NCI-H128 (cell line): ENCODE measurements around the gene HOPX.
"Not testable (repeated sequence)": the region's sequence is repeated elsewhere in the genome, so short reads cannot be mapped to it uniquely, and the experiment has no call there.

Source experiments
- DNase-seq: peaks from one replicate; lab custom pipeline; 2025; ENCODE audit not compliant: unreplicated experiment; lab: John Stamatoyannopoulos, UW

Gene HOPX

GRCh38 chr4:56689201-56689969 is 8.3 kb upstream of the HOPX start:
- no peak for DNase-seq

GRCh38 chr4:56688094-56688647 is 7.1 kb upstream of the HOPX start:
- DNase-seq, result no peak

- no peak for DNase-seq
These were observed 5.6 kb upstream of the HOPX start for GRCh38 chr4:56686537-56687231.

- no peak for DNase-seq
These were observed 3.4 kb upstream of the HOPX start for GRCh38 chr4:56684320-56685050.

GRCh38 chr4:56683455-56683854 is 2.4 kb upstream of the HOPX start:
- no peak for DNase-seq

- DNase-seq, result no peak
These were observed 893 bp upstream of the HOPX start for GRCh38 chr4:56681853-56682525.

- DNase-seq, result no peak
These were observed 830 bp downstream of the HOPX start for GRCh38 chr4:56680266-56680665.

- DNase-seq, result no peak
These were observed 3.4 kb downstream of the HOPX start for GRCh38 chr4:56677711-56678110.

- no peak for DNase-seq
These were observed 6.1 kb downstream of the HOPX start for GRCh38 chr4:56674984-56675383.

- no peak for DNase-seq
These were observed 9.2 kb downstream of the HOPX start for GRCh38 chr4:56671860-56672259.

- no peak for DNase-seq
These were observed 9.7 kb downstream of the HOPX start for GRCh38 chr4:56671373-56671772.

- no peak for DNase-seq
These were observed 12.8 kb downstream of the HOPX start for GRCh38 chr4:56668267-56668666.

- DNase-seq, result not testable (repeated sequence)
These were observed 13.7 kb downstream of the HOPX start for GRCh38 chr4:56667396-56667795.

- DNase-seq, result no peak
These were observed 14.8 kb downstream of the HOPX start for GRCh38 chr4:56666279-56666678.

- no peak for DNase-seq
These were observed 15.3 kb downstream of the HOPX start for GRCh38 chr4:56665781-56666180.

GRCh38 chr4:56662782-56663468 is 18.2 kb downstream of the HOPX start:
- no peak for DNase-seq

GRCh38 chr4:56659946-56660345 is 21.1 kb downstream of the HOPX start:
- no peak for DNase-seq

- DNase-seq, result no peak
These were observed 22.6 kb downstream of the HOPX start for GRCh38 chr4:56658528-56658927.

- DNase-seq, result no peak
These were observed 23.3 kb downstream of the HOPX start for GRCh38 chr4:56657818-56658217.

GRCh38 chr4:56657128-56657527 is 24.0 kb downstream of the HOPX start:
- no peak for DNase-seq

GRCh38 chr4:56656346-56656643 is 24.8 kb downstream of the HOPX start:
- no peak for DNase-seq
